Gastroesophageal sphincter (tissue), 3 donors: ENCODE data around the gene MTHFD1L.
"Not testable (repeated sequence)": the region's sequence is repeated elsewhere in the genome, so short reads cannot be mapped to it uniquely, and the experiment has no call there.

ENCODE experiments used
- CTCF ChIP-seq, 4 experiments: fragments of 200-600 bp in 2 of 4; fragments of 450-650 bp in 2 of 4; sonication (generic) in 1 of 4; IDR thresholded peaks; one replicate each; pipeline ENCODE4 v1.5.1; 2017 to 2019; ENCODE audit warnings: antibody characterized with exemption in 4 of 4, mild to moderate bottlenecking in 2 of 4, moderate library complexity in 2 of 4
- EP300 ChIP-seq: sonication (generic); formaldehyde crosslinking; IDR thresholded peaks from one replicate; pipeline ENCODE4 v1.6.1; 2017; ENCODE audit warnings: antibody characterized with exemption, mild to moderate bottlenecking
- POLR2AphosphoS5 ChIP-seq: sonication (generic); formaldehyde crosslinking; IDR thresholded peaks from one replicate; pipeline ENCODE4 v1.6.1; 2017; ENCODE audit warnings: antibody characterized with exemption

GRCh38 chr6:151125651-151126416, 260.3 kb downstream of the MTHFD1L start:
- TF ChIP-seq EP300; POLR2AphosphoS5; CTCF (IDR thresholded peaks at IDR 0.05): not testable (repeated sequence)
